Measurements from ENCODE around the gene FGFR4.

The FGFR4 gene

GRCh38 chr5:177109810-177110209, 23.1 kb downstream of the FGFR4 start:
- no peak overlapping the region for H3K4me3 ChIP-seq (ENCODE audit: control insufficient read depth, low read depth, low read length)
- DNase-seq (ENCODE audit: low read depth), result no peak
- TF ChIP-seq, protein P1, sequence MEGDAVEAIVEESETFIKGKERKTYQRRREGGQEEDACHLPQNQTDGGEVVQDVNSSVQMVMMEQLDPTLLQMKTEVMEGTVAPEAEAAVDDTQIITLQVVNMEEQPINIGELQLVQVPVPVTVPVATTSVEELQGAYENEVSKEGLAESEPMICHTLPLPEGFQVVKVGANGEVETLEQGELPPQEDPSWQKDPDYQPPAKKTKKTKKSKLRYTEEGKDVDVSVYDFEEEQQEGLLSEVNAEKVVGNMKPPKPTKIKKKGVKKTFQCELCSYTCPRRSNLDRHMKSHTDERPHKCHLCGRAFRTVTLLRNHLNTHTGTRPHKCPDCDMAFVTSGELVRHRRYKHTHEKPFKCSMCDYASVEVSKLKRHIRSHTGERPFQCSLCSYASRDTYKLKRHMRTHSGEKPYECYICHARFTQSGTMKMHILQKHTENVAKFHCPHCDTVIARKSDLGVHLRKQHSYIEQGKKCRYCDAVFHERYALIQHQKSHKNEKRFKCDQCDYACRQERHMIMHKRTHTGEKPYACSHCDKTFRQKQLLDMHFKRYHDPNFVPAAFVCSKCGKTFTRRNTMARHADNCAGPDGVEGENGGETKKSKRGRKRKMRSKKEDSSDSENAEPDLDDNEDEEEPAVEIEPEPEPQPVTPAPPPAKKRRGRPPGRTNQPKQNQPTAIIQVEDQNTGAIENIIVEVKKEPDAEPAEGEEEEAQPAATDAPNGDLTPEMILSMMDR (conservative IDR thresholded peaks at IDR 0.05; ENCODE audit: control insufficient read depth, insufficient read depth, low read depth, low read length), result no peak

- DNase-seq (ENCODE audit: low read depth), result peak; percentile 27
- TF ChIP-seq, protein P1 (conservative IDR thresholded peaks at IDR 0.05; ENCODE audit: control insufficient read depth, insufficient read depth, low read depth, low read length), result peak; percentile 94
- H3K4me3 ChIP-seq (ENCODE audit: control insufficient read depth, low read depth, low read length), result no peak overlapping the region
Measured at GRCh38 chr5:177111720-177112394, 25.1 kb downstream of the FGFR4 start.

GRCh38 chr5:177112589-177113220, 26.0 kb downstream of the FGFR4 start:
- DNase-seq (ENCODE audit: low read depth), result no peak
- TF ChIP-seq, protein P1 (conservative IDR thresholded peaks at IDR 0.05; ENCODE audit: control insufficient read depth, insufficient read depth, low read depth, low read length), result no peak
- H3K4me3 ChIP-seq (ENCODE audit: control insufficient read depth, low read depth, low read length), result no peak overlapping the region

DNA sequence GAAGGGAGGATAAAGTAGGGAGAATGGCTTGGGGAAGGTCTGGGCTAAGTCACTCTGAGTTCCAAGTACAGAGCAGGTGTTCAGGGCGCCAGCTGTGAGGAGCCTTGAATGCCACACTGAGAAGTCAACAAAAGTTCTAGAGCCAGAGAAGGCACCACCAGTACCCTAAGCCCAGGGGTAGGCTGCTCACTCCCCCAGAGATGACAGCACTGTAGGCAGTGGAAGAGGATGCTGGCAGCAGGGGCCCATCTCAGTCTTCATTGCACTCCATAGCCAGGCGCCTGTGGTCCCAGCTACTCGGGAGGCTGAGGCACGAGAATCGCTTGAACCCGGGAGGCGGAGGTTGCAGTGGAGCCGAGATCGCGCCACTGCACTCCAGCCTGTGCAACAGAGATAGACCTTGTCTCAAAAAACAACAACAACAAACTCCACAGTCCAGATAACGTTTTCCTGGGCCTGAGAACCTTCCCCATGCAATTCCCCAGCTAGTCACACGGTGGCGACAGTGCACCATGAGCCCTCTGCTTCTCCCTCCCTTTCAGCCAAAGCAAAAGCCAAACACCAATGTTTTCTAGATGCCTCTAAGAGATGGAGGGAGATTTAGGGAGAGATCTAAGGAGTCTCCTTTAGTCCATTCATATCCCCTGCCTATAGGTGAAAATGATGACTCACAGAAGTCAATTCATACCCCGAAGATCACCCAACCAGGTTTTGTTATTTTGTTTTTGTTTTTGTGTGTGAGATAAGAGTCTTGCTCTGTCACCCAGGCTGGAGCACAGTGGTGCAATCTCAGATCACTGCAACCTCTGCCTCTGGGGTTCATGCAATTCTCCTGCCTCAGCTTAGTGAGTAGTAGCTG, 27.1 kb downstream of the FGFR4 start:
- TF ChIP-seq, protein P1 (conservative IDR thresholded peaks at IDR 0.05; ENCODE audit: control insufficient read depth, insufficient read depth, low read depth, low read length), result peak; percentile 100
- H3K4me3 ChIP-seq (ENCODE audit: control insufficient read depth, low read depth, low read length), result no peak overlapping the region
- DNase-seq (ENCODE audit: low read depth), result peak; percentile 75

DNA sequence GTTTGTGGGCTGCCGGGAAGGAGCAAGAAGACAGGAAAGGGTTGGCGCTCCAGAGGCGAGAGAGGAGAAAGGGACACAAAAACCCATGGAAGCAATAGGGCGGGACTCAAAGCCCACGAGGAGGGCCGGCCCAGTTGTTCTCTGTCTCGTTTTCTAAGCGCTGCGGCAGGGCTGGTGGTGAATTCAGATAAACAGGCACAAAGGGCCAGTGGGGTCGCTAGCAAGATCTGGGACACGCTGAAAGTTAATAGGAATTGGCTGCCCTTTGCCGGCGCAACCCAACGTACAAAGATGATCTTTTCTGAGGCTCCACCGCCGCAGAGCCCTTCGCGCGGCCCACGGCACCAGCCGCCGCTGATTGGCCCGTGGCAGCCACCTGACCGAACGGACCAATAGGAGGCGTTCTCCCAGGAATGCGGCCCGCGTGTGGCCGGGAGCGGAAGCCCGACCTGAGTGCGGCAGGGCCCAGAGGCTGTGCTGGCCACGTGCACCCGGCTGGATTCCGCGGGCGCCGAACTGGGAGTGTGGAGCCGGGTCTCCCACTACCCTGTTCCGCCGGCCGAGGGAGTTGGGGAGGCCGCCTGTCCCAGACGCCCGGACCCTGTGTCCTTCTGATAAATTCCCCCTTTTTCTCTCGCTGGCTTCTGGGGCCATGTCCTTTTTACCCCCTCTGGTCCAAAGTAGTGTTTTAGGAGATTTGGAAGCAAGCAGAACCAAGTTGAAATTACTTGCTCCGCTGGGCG, 30.1 kb downstream of the FGFR4 start:
- H3K4me3 ChIP-seq (ENCODE audit: control insufficient read depth, low read depth, low read length), result no peak overlapping the region
- DNase-seq (ENCODE audit: low read depth), result peak; percentile 80
- TF ChIP-seq, protein P1 (conservative IDR thresholded peaks at IDR 0.05; ENCODE audit: control insufficient read depth, insufficient read depth, low read depth, low read length), result no peak

- H3K4me3 ChIP-seq (ENCODE audit: control insufficient read depth, low read depth, low read length), result no peak overlapping the region
- DNase-seq (ENCODE audit: low read depth), result no peak
- TF ChIP-seq, protein P1 (conservative IDR thresholded peaks at IDR 0.05; ENCODE audit: control insufficient read depth, insufficient read depth, low read depth, low read length), result no peak
Measured at GRCh38 chr5:177117441-177118045, 30.8 kb downstream of the FGFR4 start.

Data from fibroblast of mammary gland (primary cell).